Adrenal gland (tissue), 12 donors: ENCODE data around the gene NXF1. TPM values are rescaled to one million over a fixed set of nuclear protein-coding genes. Genes with fewer than 3 reads are reported as not detected.
"Not testable (repeated sequence)": the region's sequence is repeated elsewhere in the genome, so short reads cannot be mapped to it uniquely, and the experiment has no call there.

Experiments used
- DNase-seq, 7 donors: peaks; one replicate each; pipeline ENCODE4 v3.0.0-alpha.2; 2019 to 2020
- H3K27ac ChIP-seq, 5 donors: fragments of 200-600 bp; sonication (generic) in 4 of 5; 1 replicate in 3 of 5; 2 replicates in 2 of 5; pipeline versions ENCODE4 v1.5.1 to v1.8.0; 2016 to 2020; ENCODE audit warnings: mild to moderate bottlenecking in 1 of 5
- H3K27me3 ChIP-seq: fragments of 200-600 bp; 2 replicates; pipeline ENCODE4 v1.8.0; 2021
- H3K36me3 ChIP-seq, 2 donors: fragments of 200-600 bp; replicated peaks in 1 of 2; 1 replicate in 1 of 2; 2 replicates in 1 of 2; pipeline versions ENCODE4 v1.5.1 to v1.8.0; 2018 to 2022
- H3K4me1 ChIP-seq, 2 donors: fragments of 200-600 bp; replicated peaks in 1 of 2; 1 replicate in 1 of 2; 2 replicates in 1 of 2; pipeline versions ENCODE4 v1.5.1 to v1.8.0; 2018 to 2021
- H3K4me3 ChIP-seq, 4 donors: fragments of 200-600 bp; sonication (generic) in 3 of 4; one replicate each; pipeline ENCODE4 v1.5.1; 2016 to 2018
- H3K9me3 ChIP-seq, 3 donors: fragments of 200-600 bp; sonication (generic) in 1 of 3; replicated peaks in 1 of 3; 1 replicate in 2 of 3; 2 replicates in 1 of 3; pipeline versions ENCODE4 v1.5.1 to v1.8.0; 2016 to 2021
- POLR2A ChIP-seq, 2 donors: fragments of 450-650 bp; IDR thresholded peaks; one replicate each; pipeline ENCODE4 v1.6.1; 2017; ENCODE audit warnings: antibody characterized with exemption in 2 of 2, mild to moderate bottlenecking in 2 of 2, moderate library complexity in 1 of 2
- WGBS, 4 donors: extraction: QIAGEN DNeasy Blood & Tissue Kit in 2 of 4; methylation state at CpG; one replicate each; pipeline versions ENCODE4 v1.1.5 to v1.1.7; 2013 to 2017; 5-methylcytosine and 5-hydroxymethylcytosine counted together
- intact Hi-C, 2 donors: fragments of 100-400 bp; cut with DNase I; formaldehyde crosslinking; loops; one replicate each; pipeline versions ENCODE4 v1.14.1 to v1.15.0; 2022 to 2023
- polyA plus RNA-seq, 3 donors: library from polyadenylated mRNA; stranded (reverse); fragments of 200-250 nt in 2 of 3; fragments of 350-450 nt in 1 of 3; fragmentation: Illumina TruSeq in 1 of 3; extraction: RNeasy Lipid Tissue Mini Kit (QIAGEN cat#74804) in 1 of 3; gene quantifications; one replicate each; pipeline ENCODE4 v1.2.3, GENCODE V29; 2013 to 2014
- total RNA-seq, 9 donors: library from RNA; depleted of rRNA in 4 of 9; stranded (reverse); fragments of >200 nt in 4 of 9; fragments of 120-200 nt in 1 of 9; fragmentation: NEBNext Ultra II Directional in 1 of 9; extraction: Animal tissue kit (Norgen Biotek cat#: 25700) in 1 of 9; gene quantifications; one replicate each; pipeline versions ENCODE4 v1.1.0 to v1.2.4, GENCODE V29; 2013 to 2023
- TF ChIP-seq, protein P1 (sequence below), 6 experiments: fragments of 450-650 bp in 4 of 6; fragments of 200-600 bp in 2 of 6; sonication (generic) in 1 of 6; IDR thresholded peaks; 1 replicate in 5 of 6; 2 replicates in 1 of 6; pipeline versions ENCODE4 v1.5.1 to v1.8.0; 2016 to 2021; ENCODE audit warnings: antibody characterized with exemption in 6 of 6, mild to moderate bottlenecking in 2 of 6, moderate library complexity in 1 of 6
- donor health status: healthy with polysubstance abuse.
- donor health status: Bipolar disorder and iron deficiency.
- donor health status: DM: yes; HTN: yes; CAD: no.
- donor health status: DM: no; HTN: no; CAD: no.
- donor health status: DM: no; HTN: no; CAD: no.
- donor health status: DM: yes; HTN: yes; CAD: no.

NXF1 gene
- total and polyA plus RNA-seq, 12 donors: 32.8 to 274 (median 79.4) TPM

DNA sequence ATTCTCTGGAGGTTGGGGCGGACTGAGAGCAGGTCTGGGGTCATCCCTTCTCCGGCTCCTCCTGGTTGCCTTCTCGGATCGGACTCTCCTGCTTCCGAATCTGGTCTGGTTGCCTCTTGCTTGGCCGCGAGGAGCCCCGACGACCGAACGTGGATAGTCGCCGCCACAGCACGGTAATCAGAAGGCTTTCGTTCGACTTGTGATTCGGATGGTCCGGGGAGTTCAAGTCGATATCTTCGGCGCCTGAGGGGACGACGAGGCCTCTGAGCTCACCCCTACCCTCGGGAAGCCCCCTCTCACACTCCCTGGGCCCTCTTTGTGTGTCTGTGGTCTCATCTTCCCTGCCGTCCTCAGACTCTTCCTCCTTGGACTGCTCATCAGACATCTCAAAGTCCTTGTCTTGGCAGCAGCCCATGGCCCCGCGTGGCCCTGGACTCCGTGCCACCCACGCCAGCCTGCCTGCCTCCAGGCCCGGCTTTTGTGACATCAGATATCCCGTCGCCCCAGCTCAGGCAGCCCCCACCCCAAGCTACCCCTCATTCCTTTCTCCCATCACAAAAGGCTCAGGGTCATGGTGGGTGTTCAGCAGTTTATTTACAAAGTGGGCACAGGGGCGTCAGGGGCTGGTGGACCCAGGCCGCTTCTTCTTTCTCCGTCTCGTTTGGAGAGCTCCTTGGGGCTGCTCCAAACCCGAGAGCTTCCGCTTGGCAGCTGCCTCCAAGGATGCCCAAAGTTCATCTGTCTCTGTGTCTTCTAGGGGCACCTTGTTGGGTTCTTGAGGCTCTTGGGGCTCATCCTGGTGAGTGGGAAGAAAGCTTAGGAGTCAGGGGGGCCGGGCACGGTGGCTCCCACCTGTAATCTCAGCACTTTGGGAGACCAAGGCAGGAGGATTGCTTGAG is 27.3 kb upstream of the NXF1 start, which contains the start of gene TEX54:
Gene TEX54 (minus strand): TSS at position 506 of the 899 bp plus-strand sequence.
- intact Hi-C loops: no loop called here
- WGBS, 4 donors: 8 to 13% (median 9%) methylated on average over 25 to 40 of the region's 40 CpGs
- no peaks in the 10 kb centered on the region for H3K9me3 ChIP-seq
- TF ChIP-seq, protein P1, sequence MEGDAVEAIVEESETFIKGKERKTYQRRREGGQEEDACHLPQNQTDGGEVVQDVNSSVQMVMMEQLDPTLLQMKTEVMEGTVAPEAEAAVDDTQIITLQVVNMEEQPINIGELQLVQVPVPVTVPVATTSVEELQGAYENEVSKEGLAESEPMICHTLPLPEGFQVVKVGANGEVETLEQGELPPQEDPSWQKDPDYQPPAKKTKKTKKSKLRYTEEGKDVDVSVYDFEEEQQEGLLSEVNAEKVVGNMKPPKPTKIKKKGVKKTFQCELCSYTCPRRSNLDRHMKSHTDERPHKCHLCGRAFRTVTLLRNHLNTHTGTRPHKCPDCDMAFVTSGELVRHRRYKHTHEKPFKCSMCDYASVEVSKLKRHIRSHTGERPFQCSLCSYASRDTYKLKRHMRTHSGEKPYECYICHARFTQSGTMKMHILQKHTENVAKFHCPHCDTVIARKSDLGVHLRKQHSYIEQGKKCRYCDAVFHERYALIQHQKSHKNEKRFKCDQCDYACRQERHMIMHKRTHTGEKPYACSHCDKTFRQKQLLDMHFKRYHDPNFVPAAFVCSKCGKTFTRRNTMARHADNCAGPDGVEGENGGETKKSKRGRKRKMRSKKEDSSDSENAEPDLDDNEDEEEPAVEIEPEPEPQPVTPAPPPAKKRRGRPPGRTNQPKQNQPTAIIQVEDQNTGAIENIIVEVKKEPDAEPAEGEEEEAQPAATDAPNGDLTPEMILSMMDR (IDR thresholded peaks at IDR 0.05): no peak
- TF ChIP-seq POLR2A (IDR thresholded peaks at IDR 0.05): no peak
- H3K27me3 ChIP-seq: no peaks in the 10 kb centered on the region
- H3K36me3 ChIP-seq: peaks cover 0 to 48% of the 10 kb centered on the region in 2 donors
- peak within 1 kb of the TSS; percentile 83 to 98 (median 96) for H3K27ac ChIP-seq
- peak within 1 kb of the TSS; percentile 5 to 93 (median 88) for H3K4me3 ChIP-seq
- peaks cover 14 to 23% of the 10 kb centered on the region in 2 donors for H3K4me1 ChIP-seq
- DNase-seq: peak; percentile 53 to 84 (median 75)

DNA sequence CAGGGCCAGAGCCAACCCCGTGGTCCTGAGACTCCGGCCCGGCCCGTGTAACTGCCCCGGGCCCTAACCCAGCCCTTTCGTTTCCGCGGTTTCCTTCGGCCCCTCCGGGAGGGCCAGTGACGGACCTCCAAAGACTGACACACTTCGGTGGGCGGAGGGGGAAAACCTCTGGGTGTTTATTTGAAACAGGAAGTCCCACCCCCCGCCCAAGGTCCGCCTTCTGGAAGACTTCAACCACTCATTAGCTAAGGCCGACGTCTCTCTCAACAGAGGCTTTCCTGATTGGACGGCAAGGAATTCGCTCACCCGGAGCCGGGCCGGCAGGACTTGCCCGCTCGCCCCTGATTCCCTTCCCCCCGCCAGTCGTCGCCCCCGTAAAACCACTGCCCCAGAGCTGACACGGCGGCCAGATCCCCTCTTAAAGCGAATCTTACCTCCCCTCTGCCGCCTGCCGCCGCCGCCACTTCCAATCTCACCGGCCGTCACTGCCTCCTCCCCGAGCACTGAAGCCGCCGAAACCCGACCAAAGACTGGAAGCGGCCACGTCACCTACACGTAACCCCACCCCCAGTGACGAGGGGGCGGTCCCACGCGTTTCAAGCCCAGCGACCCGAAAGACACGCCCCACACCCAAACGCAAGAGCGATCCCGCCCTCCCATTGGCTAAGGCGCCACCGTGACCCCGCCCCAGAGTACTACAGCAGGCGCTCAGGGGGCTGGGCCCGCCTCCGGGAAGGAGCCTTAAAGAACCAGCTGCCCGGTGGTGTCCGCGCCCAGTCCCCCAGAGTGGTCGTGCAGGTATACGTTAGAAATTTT is 26.5 kb upstream of the NXF1 start, which contains the start of gene STX5:
Gene STX5 (minus strand): TSS at position 532 of the 816 bp plus-strand sequence. CDS start 808 bp downstream, outside the sequence.
- Histone ChIP-seq H3K4me3 (peak within 1 kb of the TSS; percentile 34 to 93 (median 88)), H3K36me3 (peaks cover 0 to 51% of the 10 kb centered on the region in 2 donors), H3K27me3 (no peaks in the 10 kb centered on the region), H3K27ac (peak within 1 kb of the TSS; percentile 83 to 98 (median 96)), H3K4me1 (peaks cover 14 to 23% of the 10 kb centered on the region in 2 donors), H3K9me3 (no peaks in the 10 kb centered on the region)
- TF ChIP-seq, protein P1 (IDR thresholded peaks at IDR 0.05): no peak
- TF ChIP-seq POLR2A (IDR thresholded peaks at IDR 0.05): peak; percentile 49 to 96
- WGBS, 4 donors: 1% methylated on average over 22 to 65 of the region's 65 CpGs
- intact Hi-C loops: no loop called here
- DNase-seq: peak; percentile 99 to 100 (median 100)

DNA sequence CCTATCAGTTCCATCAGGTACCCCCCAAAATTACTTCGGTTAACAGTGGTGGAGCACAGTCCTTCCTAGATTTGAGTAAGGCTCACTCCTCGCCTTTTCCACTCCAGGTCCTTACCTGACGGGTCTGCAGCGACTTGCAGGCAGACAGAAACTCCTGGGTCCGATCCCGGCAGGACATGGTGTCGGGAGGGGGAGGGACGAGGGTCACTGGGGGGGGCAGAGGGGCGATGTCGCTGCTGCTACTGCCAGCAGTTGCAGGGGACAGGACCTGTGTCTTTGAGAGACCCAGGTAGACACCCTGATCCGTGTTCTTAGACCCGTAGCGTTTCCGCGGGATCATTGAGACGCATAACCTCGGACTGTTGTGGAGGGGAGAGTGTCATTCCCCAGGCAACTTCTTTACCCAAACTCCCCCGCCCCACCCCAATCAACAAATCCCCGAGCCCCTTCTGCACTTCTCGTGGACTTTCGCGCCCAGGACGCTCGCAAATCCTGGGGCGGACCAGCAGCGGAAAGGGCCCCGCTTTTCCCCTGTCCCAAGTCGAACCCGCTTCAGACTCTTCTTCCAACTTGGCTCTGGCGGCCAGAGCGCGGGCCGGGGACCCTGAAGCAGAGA is 25.8 kb upstream of the NXF1 start:
- Histone ChIP-seq H3K4me1 (peaks cover 14 to 23% of the 10 kb centered on the region in 2 donors), H3K4me3 (peak overlapping the region; percentile 34 to 93 (median 77)), H3K27me3 (no peaks in the 10 kb centered on the region), H3K36me3 (peaks cover 0 to 51% of the 10 kb centered on the region in 2 donors), H3K9me3 (no peaks in the 10 kb centered on the region), H3K27ac (peak overlapping the region; percentile 50 to 98 (median 96))
- intact Hi-C loops: no loop called here
- 0 to 2% (median 1%) methylated on average over 10 to 33 of the region's 33 CpGs for WGBS, 4 donors
- DNase-seq: peak in 1 of 7 donors; percentile 29
- TF ChIP-seq, protein P1 (IDR thresholded peaks at IDR 0.05): peak in 1 of 6 experiments; percentile 24
- TF ChIP-seq POLR2A (IDR thresholded peaks at IDR 0.05): peak in 1 of 2 donors; percentile 65

DNA sequence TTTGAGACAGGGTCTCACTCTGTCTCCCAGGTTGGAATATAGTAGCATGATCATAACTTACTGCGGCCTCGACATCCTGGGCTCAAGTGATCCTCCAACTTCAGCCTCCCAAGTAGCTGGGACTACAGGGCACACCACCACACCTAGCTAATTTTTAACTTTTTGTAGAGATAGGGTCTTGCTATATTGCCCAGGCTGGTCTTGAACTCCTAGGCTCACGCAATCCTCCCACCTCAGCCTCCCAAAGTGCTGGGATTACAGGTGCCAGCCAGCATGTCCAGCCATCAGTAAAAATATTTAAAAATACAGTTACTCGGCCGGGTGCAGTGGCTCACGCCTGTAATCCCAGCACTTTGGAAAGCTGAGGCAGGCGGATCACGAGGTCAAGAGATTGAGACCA is 22.9 kb upstream of the NXF1 start:
- H3K9me3 ChIP-seq, DNase-seq, H3K27me3 ChIP-seq, H3K4me3 ChIP-seq, H3K27ac ChIP-seq: not testable (repeated sequence)
- peaks cover 0 to 56% of the 10 kb centered on the region in 2 donors for H3K36me3 ChIP-seq
- intact Hi-C loops: loop anchor here in 1 of 2 donors (5.0 kb wide), 1 partner anchor 36 kb away; the partner anchor contains the start of gene TMEM223
- 93 to 96% (median 94%) methylated on average over 8 of the region's 8 CpGs for WGBS, 4 donors
- peaks cover 14 to 16% of the 10 kb centered on the region in 2 donors for H3K4me1 ChIP-seq
